NCI-H774 (cell line): ENCODE data around the gene CNN2.

Source experiments
- DNase-seq: peaks from one replicate; lab custom pipeline; 2025; lab: John Stamatoyannopoulos, UW

CNN2 gene

GRCh38 chr19:995051-995827 lies 31.2 kb upstream of the CNN2 start:
- no peak for DNase-seq

- DNase-seq, result peak; percentile 33
Measured at GRCh38 chr19:996051-996838, 30.2 kb upstream of the CNN2 start.

GRCh38 chr19:998064-998463 lies 28.3 kb upstream of the CNN2 start:
- no peak for DNase-seq

- DNase-seq, result no peak
Measured at GRCh38 chr19:999379-999719, 27.1 kb upstream of the CNN2 start.

GRCh38 chr19:1000095-1000494 lies 26.3 kb upstream of the CNN2 start, which contains the start of gene GRIN3B:
GRIN3B (plus strand) TSS chr19:1000419; CDS start chr19:1000438, 19 bp downstream.
- DNase-seq, result no peak

GRCh38 chr19:1000591-1001537 lies 25.5 kb upstream of the CNN2 start:
- no peak for DNase-seq

GRCh38 chr19:1001538-1002166 lies 24.8 kb upstream of the CNN2 start:
- peak; percentile 27 for DNase-seq

GRCh38 chr19:1002600-1002999 lies 23.8 kb upstream of the CNN2 start:
- no peak for DNase-seq

GRCh38 chr19:1003283-1003682 lies 23.1 kb upstream of the CNN2 start:
- no peak for DNase-seq

- no peak for DNase-seq
Measured at GRCh38 chr19:1004204-1004802, 22.1 kb upstream of the CNN2 start.

GRCh38 chr19:1004803-1005664 lies 21.4 kb upstream of the CNN2 start:
- DNase-seq, result no peak

- no peak for DNase-seq
Measured at GRCh38 chr19:1006711-1007398, 19.6 kb upstream of the CNN2 start.

GRCh38 chr19:1007399-1008251 lies 18.8 kb upstream of the CNN2 start:
- DNase-seq, result no peak

- no peak for DNase-seq
Measured at GRCh38 chr19:1008268-1009040, 18.0 kb upstream of the CNN2 start.

GRCh38 chr19:1009041-1009980 lies 17.1 kb upstream of the CNN2 start:
- DNase-seq, result no peak

- DNase-seq, result no peak
Measured at GRCh38 chr19:1009981-1010538, 16.3 kb upstream of the CNN2 start.
